ENCODE measurements around the gene HOXD1.

HOXD1 gene

DNA sequence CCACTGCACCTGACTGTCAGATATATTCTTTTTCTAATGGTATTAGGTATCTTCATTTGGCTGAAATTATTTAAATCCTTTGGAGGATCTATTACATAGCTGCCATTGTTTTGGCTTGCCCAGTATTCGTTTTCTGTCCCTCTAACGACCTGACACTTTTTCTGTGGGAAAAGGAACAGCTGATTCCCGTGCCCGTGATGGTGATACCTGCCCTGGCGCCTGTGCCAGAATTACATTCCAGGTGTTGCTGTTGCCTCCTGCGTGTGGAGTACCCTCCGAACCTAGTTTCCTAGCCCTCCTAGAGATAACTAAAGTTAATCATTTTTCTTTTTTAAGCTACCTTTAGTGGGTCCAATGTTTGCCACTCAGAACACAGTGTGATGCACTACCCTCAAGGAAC lies 14.0 kb downstream of the HOXD1 start:
- no peaks in the 10 kb centered on the region for H3K27me3 ChIP-seq (ENCODE audit: insufficient read depth, low read length, poor library complexity)
- H4K20me1 ChIP-seq (ENCODE audit: insufficient read depth, low read length), result no peaks in the 10 kb centered on the region
- no peaks in the 10 kb centered on the region for H3K4me1 ChIP-seq (ENCODE audit: insufficient read depth, low read length)
- no peaks in the 10 kb centered on the region for H3K9me3 ChIP-seq (ENCODE audit: insufficient read depth, low read length, severe bottlenecking)
- H3K36me3 ChIP-seq (ENCODE audit: insufficient read depth, low read length), result no peaks in the 10 kb centered on the region
- no peak overlapping the region for H3K4me2 ChIP-seq (ENCODE audit: insufficient read depth, low read length)
- no peak for TF ChIP-seq EZH2 (IDR thresholded peaks at IDR 0.05; ENCODE audit: borderline replicate concordance, low read depth, low read length, severe bottlenecking)
- TF ChIP-seq, protein P1, sequence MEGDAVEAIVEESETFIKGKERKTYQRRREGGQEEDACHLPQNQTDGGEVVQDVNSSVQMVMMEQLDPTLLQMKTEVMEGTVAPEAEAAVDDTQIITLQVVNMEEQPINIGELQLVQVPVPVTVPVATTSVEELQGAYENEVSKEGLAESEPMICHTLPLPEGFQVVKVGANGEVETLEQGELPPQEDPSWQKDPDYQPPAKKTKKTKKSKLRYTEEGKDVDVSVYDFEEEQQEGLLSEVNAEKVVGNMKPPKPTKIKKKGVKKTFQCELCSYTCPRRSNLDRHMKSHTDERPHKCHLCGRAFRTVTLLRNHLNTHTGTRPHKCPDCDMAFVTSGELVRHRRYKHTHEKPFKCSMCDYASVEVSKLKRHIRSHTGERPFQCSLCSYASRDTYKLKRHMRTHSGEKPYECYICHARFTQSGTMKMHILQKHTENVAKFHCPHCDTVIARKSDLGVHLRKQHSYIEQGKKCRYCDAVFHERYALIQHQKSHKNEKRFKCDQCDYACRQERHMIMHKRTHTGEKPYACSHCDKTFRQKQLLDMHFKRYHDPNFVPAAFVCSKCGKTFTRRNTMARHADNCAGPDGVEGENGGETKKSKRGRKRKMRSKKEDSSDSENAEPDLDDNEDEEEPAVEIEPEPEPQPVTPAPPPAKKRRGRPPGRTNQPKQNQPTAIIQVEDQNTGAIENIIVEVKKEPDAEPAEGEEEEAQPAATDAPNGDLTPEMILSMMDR (IDR thresholded peaks at IDR 0.05; ENCODE audit: borderline replicate concordance, extremely low read depth, low read length, poor library complexity, severe bottlenecking), result no peak
- ATAC-seq (ENCODE audit: insufficient read depth, low read depth), result no peak
- no peak overlapping the region for H3K4me3 ChIP-seq (ENCODE audit: low read depth in 1 of 2, low read length in 2 of 2)
- H3K79me2 ChIP-seq (ENCODE audit: insufficient read depth, low read length), result no peaks in the 10 kb centered on the region
- H3K27ac ChIP-seq (ENCODE audit: low read length), result no peak overlapping the region
- no peak for DNase-seq
- no peak overlapping the region for H2AFZ ChIP-seq (ENCODE audit: low read depth, low read length)
- H3K9ac ChIP-seq (ENCODE audit: low read depth, low read length), result no peak overlapping the region

DNA sequence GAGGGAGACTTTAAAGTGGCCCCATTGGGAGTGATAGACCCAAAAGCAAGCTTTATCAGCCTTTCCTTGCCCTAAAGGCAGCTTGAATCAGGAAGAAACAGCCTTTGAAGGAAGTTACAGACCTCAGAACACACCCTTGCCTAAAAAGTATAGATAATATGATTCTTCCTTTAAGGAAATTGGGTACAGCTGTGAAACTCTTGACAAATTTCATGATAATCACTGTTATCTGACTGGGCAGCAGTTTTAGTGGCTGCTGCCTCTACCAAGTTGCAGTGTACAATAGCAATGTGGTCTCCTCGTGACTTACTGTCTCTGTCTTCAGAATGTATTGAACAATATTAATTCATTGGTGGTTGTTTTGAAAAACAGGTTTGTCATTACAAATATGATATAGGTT lies 16.7 kb downstream of the HOXD1 start:
- TF ChIP-seq, protein P1 (IDR thresholded peaks at IDR 0.05; ENCODE audit: borderline replicate concordance, extremely low read depth, low read length, poor library complexity, severe bottlenecking), result no peak
- no peak for TF ChIP-seq EZH2 (IDR thresholded peaks at IDR 0.05; ENCODE audit: borderline replicate concordance, low read depth, low read length, severe bottlenecking)
- Histone ChIP-seq H3K9ac (ENCODE audit: low read depth, low read length) (no peak overlapping the region), H4K20me1 (ENCODE audit: insufficient read depth, low read length) (no peaks in the 10 kb centered on the region), H3K36me3 (ENCODE audit: insufficient read depth, low read length) (no peaks in the 10 kb centered on the region), H3K27me3 (ENCODE audit: insufficient read depth, low read length, poor library complexity) (no peaks in the 10 kb centered on the region), H3K9me3 (ENCODE audit: insufficient read depth, low read length, severe bottlenecking) (no peaks in the 10 kb centered on the region), H3K4me1 (ENCODE audit: insufficient read depth, low read length) (no peaks in the 10 kb centered on the region), H3K4me2 (ENCODE audit: insufficient read depth, low read length) (no peak overlapping the region), H3K79me2 (ENCODE audit: insufficient read depth, low read length) (no peaks in the 10 kb centered on the region), H3K27ac (ENCODE audit: low read length) (no peak overlapping the region), H3K4me3 (ENCODE audit: low read depth in 1 of 2, low read length in 2 of 2) (no peak overlapping the region), H2AFZ (ENCODE audit: low read depth, low read length) (no peak overlapping the region)
- no peak for ATAC-seq (ENCODE audit: insufficient read depth, low read depth)
- no peak for DNase-seq

DNA sequence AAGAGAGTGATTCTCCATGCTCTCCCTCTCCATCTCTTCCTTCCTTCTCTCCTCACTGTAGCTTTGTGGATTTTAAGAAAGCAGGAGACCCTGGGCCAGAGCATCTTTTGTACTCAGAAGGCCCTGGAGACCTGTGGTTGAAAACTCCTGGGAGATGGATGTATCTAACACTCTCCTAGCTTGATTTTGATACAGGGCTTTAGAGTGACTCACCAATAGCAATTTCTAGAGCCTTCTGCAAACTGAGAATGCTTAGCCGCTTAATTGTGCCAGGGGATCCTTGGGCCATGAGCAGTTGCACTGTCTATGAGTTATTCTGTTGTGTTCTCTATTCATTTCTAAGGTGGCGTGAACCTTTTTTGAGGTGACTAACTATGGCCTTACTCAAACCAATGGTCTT lies 17.7 kb downstream of the HOXD1 start:
- H3K27me3 ChIP-seq (ENCODE audit: insufficient read depth, low read length, poor library complexity), result no peaks in the 10 kb centered on the region
- ATAC-seq (ENCODE audit: insufficient read depth, low read depth), result no peak
- no peaks in the 10 kb centered on the region for H3K9me3 ChIP-seq (ENCODE audit: insufficient read depth, low read length, severe bottlenecking)
- no peaks in the 10 kb centered on the region for H3K36me3 ChIP-seq (ENCODE audit: insufficient read depth, low read length)
- no peak overlapping the region for H3K4me3 ChIP-seq (ENCODE audit: low read depth in 1 of 2, low read length in 2 of 2)
- H3K4me2 ChIP-seq (ENCODE audit: insufficient read depth, low read length), result no peak overlapping the region
- no peak for DNase-seq
- no peak overlapping the region for H3K27ac ChIP-seq (ENCODE audit: low read length)
- H2AFZ ChIP-seq (ENCODE audit: low read depth, low read length), result no peak overlapping the region
- no peaks in the 10 kb centered on the region for H4K20me1 ChIP-seq (ENCODE audit: insufficient read depth, low read length)
- no peaks in the 10 kb centered on the region for H3K4me1 ChIP-seq (ENCODE audit: insufficient read depth, low read length)
- no peak overlapping the region for H3K9ac ChIP-seq (ENCODE audit: low read depth, low read length)
- no peak for TF ChIP-seq EZH2 (IDR thresholded peaks at IDR 0.05; ENCODE audit: borderline replicate concordance, low read depth, low read length, severe bottlenecking)
- TF ChIP-seq, protein P1 (IDR thresholded peaks at IDR 0.05; ENCODE audit: borderline replicate concordance, extremely low read depth, low read length, poor library complexity, severe bottlenecking), result no peak
- no peaks in the 10 kb centered on the region for H3K79me2 ChIP-seq (ENCODE audit: insufficient read depth, low read length)

DNA sequence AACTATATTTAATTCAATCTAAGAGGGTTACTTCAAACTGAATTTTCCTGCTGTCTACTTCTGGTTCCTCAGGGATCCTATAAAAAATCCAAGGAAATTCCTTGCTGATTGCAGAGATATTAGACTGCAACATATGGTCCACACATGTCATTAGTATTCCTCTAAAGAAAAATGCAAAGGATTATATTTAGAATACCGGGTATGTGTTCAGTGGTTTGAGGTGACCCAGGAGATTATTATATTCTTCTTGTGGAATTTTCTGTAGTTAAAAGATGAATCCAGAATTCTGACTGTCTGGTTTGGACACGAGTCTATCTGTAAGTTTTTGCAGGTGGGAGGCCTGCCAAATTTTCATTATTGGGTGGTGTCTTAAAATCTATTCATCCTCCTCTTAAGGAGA lies 18.2 kb downstream of the HOXD1 start:
- Histone ChIP-seq H4K20me1 (ENCODE audit: insufficient read depth, low read length) (no peaks in the 10 kb centered on the region), H2AFZ (ENCODE audit: low read depth, low read length) (no peak overlapping the region), H3K27me3 (ENCODE audit: insufficient read depth, low read length, poor library complexity) (no peaks in the 10 kb centered on the region), H3K9me3 (ENCODE audit: insufficient read depth, low read length, severe bottlenecking) (no peaks in the 10 kb centered on the region), H3K9ac (ENCODE audit: low read depth, low read length) (no peak overlapping the region), H3K4me1 (ENCODE audit: insufficient read depth, low read length) (no peaks in the 10 kb centered on the region), H3K27ac (ENCODE audit: low read length) (no peak overlapping the region), H3K36me3 (ENCODE audit: insufficient read depth, low read length) (no peaks in the 10 kb centered on the region), H3K4me2 (ENCODE audit: insufficient read depth, low read length) (no peak overlapping the region), H3K4me3 (ENCODE audit: low read depth in 1 of 2, low read length in 2 of 2) (no peak overlapping the region), H3K79me2 (ENCODE audit: insufficient read depth, low read length) (no peaks in the 10 kb centered on the region)
- TF ChIP-seq, protein P1 (IDR thresholded peaks at IDR 0.05; ENCODE audit: borderline replicate concordance, extremely low read depth, low read length, poor library complexity, severe bottlenecking), result no peak
- DNase-seq, result no peak
- ATAC-seq (ENCODE audit: insufficient read depth, low read depth), result no peak

Measured in DND-41 (cell line).